NCI-H1048 (cell line): ENCODE measurements around the gene C20orf96.
"Not testable (repeated sequence)": the region's sequence is repeated elsewhere in the genome, so short reads cannot be mapped to it uniquely, and the experiment has no call there.

Experiments
- DNase-seq: peaks from one replicate; lab custom pipeline; 2025; lab: John Stamatoyannopoulos, UW

The C20orf96 gene

GRCh38 chr20:237489-237888 is 53.1 kb downstream of the C20orf96 start:
- no peak for DNase-seq

- DNase-seq: no peak
Measured at GRCh38 chr20:235891-236290, 54.7 kb downstream of the C20orf96 start.

GRCh38 chr20:227439-228105 is 63.0 kb downstream of the C20orf96 start:
- DNase-seq: no peak

GRCh38 chr20:226958-227357 is 63.6 kb downstream of the C20orf96 start, which contains the start of gene DEFB129:
DEFB129 (plus strand) TSS chr20:227258; CDS start chr20:227289, 31 bp downstream.
- no peak for DNase-seq

GRCh38 chr20:225879-226278 is 64.7 kb downstream of the C20orf96 start:
- DNase-seq: not testable (repeated sequence)

- DNase-seq: no peak
Measured at GRCh38 chr20:221258-221830, 69.2 kb downstream of the C20orf96 start.
